ENCODE data around the gene COPZ1. TPM values are rescaled to one million over a fixed set of nuclear protein-coding genes. Genes with fewer than 3 reads are reported as not detected.
A peak's percentile ranks its signal among the peaks of the same experiment; 100 is the strongest.

The COPZ1 gene
- total and polyA plus RNA-seq, 9 of the 15 experiments (the other 6 are each of a cell fraction or from before 2014, with no cell fraction given) = 137 to 487 (median 233) TPM

- TF ChIP-seq ZBED1 (IDR thresholded peaks at IDR 0.05) (0 out of 2 replicates have a peak, but pooled peaks have one; percentile 18), MAX (CRISPR knock-in tag; IDR thresholded peaks at IDR 0.05) (0 out of 2 replicates have a peak, but pooled peaks have one; percentile 39), MAFF (IDR thresholded peaks at IDR 0.05; ENCODE audit: low read length) (no peak), ZC3H8 (IDR thresholded peaks at IDR 0.05) (no peak), NCOA4 (IDR thresholded peaks at IDR 0.05; ENCODE audit: partially characterized antibody) (no peak), MAFK (IDR thresholded peaks at IDR 0.05; ENCODE audit: low read length) (no peak), RERE (CRISPR knock-in tag; IDR thresholded peaks at IDR 0.05; ENCODE audit: borderline replicate concordance) (no peak), ZNF165 (CRISPR knock-in tag; IDR thresholded peaks at IDR 0.05; ENCODE audit: borderline replicate concordance) (no peak), GTF2F1 (IDR thresholded peaks at IDR 0.05; ENCODE audit: low read depth, low read length) (no peak), XRCC5 (IDR thresholded peaks at IDR 0.05; ENCODE audit: low read depth, low read length) (peak; percentile 25; the same call in 1 of the 2 replicates), ATF2 (CRISPR knock-in tag; IDR thresholded peaks at IDR 0.05) (no peak), NR0B1 (IDR thresholded peaks at IDR 0.05; ENCODE audit: partially characterized antibody) (no peak), L3MBTL2 (IDR thresholded peaks at IDR 0.05) (no peak), CAMTA2 (CRISPR knock-in tag; conservative IDR thresholded peaks at IDR 0.05) (no peak), MXI1 (IDR thresholded peaks at IDR 0.05; ENCODE audit: low read depth, low read length) (no peak), PHB2 (IDR thresholded peaks at IDR 0.05; ENCODE audit: low read depth) (no peak), ZNF592 (IDR thresholded peaks at IDR 0.05) (0 out of 2 replicates have a peak, but pooled peaks have one; percentile 25)
These were observed 27.1 kb downstream of the COPZ1 start (continued) for GRCh38 chr12:54352022-54352531.
